HEK293 (cell line): ENCODE data around the gene PGP.

Experiments used
- EGR2 ChIP-seq: fragments of 450-650 bp; formaldehyde crosslinking; IDR thresholded peaks from 2 replicates; pipeline ENCODE4 v1.5.1; 2016; ENCODE audit warnings: low read depth, missing biosample characterization, missing genetic modification characterization
- GLI2 ChIP-seq: fragments of 450-650 bp; formaldehyde crosslinking; IDR thresholded peaks from 2 replicates; pipeline ENCODE4; 2017; ENCODE audit warnings: missing biosample characterization, missing genetic modification characterization, low read depth, borderline replicate concordance
- GLIS1 ChIP-seq: fragments of 450-650 bp; formaldehyde crosslinking; IDR thresholded peaks from 2 replicates; pipeline ENCODE4 v1.5.1; 2016; ENCODE audit warnings: missing biosample characterization, missing genetic modification characterization
- HOXC10 ChIP-seq: sonication (generic); formaldehyde crosslinking; IDR thresholded peaks from 2 replicates; pipeline ENCODE4 v1.8.1; 2023; ENCODE audit warnings: mild to moderate bottlenecking, missing genetic modification reagents
- KLF17 ChIP-seq: fragments of 450-650 bp; formaldehyde crosslinking; IDR thresholded peaks from 2 replicates; pipeline ENCODE4 v1.5.1; 2016; ENCODE audit warnings: missing biosample characterization, missing genetic modification characterization
- MEIS1 ChIP-seq: sonication (generic); formaldehyde crosslinking; IDR thresholded peaks from 2 replicates; pipeline ENCODE4 v1.8.1; 2022; ENCODE audit warnings: missing genetic modification reagents, mild to moderate bottlenecking, borderline replicate concordance
- MYNN ChIP-seq: fragments of 450-650 bp; formaldehyde crosslinking; IDR thresholded peaks from 2 replicates; pipeline ENCODE4 v1.5.1; 2016; ENCODE audit warnings: missing biosample characterization, missing genetic modification characterization, borderline replicate concordance
- OVOL3 ChIP-seq: fragments of 450-650 bp; formaldehyde crosslinking; IDR thresholded peaks from 2 replicates; pipeline ENCODE4 v1.5.1; 2016; ENCODE audit warnings: missing biosample characterization, missing genetic modification characterization
- RBAK ChIP-seq: fragments of 450-650 bp; formaldehyde crosslinking; IDR thresholded peaks from 2 replicates; pipeline ENCODE4 v1.5.1; 2016; ENCODE audit warnings: missing biosample characterization, missing genetic modification characterization
- SALL2 ChIP-seq: fragments of 450-650 bp; formaldehyde crosslinking; IDR thresholded peaks from 2 replicates; pipeline ENCODE4 v1.5.0; 2017; ENCODE audit warnings: missing biosample characterization, mild to moderate bottlenecking, missing genetic modification characterization, borderline replicate concordance
- SCRT1 ChIP-seq: fragments of 450-650 bp; formaldehyde crosslinking; IDR thresholded peaks from 2 replicates; pipeline ENCODE4 v1.5.1; 2016; ENCODE audit warnings: missing biosample characterization, missing genetic modification characterization, borderline replicate concordance
- SETDB1 ChIP-seq: IDR thresholded peaks from one replicate; pipeline ENCODE4 v1.6.1; 2017; ENCODE audit warnings: mild to moderate bottlenecking, low read length, moderate library complexity, mixed read lengths; ENCODE audit not compliant: insufficient read length
- SP3 ChIP-seq: fragments of 450-650 bp; formaldehyde crosslinking; IDR thresholded peaks from 2 replicates; pipeline ENCODE4 v1.5.1; 2016; ENCODE audit warnings: missing biosample characterization, missing genetic modification characterization
- SP7 ChIP-seq: fragments of 450-650 bp; formaldehyde crosslinking; IDR thresholded peaks from 2 replicates; pipeline ENCODE4 v1.5.1; 2016; ENCODE audit warnings: missing biosample characterization, missing genetic modification characterization
- YY2 ChIP-seq: fragments of 450-650 bp; formaldehyde crosslinking; IDR thresholded peaks from 2 replicates; pipeline ENCODE4 v1.5.1; 2016; ENCODE audit warnings: missing biosample characterization, missing genetic modification characterization
- ZBTB21 ChIP-seq: fragments of 450-650 bp; formaldehyde crosslinking; IDR thresholded peaks from 2 replicates; pipeline ENCODE4 v1.5.1; 2017; ENCODE audit warnings: missing biosample characterization, missing genetic modification characterization
- ZBTB26 ChIP-seq: fragments of 450-650 bp; formaldehyde crosslinking; optimal IDR thresholded peaks from 2 replicates; pipeline ENCODE3; 2016; ENCODE audit warnings: missing biosample characterization, mild to moderate bottlenecking, missing genetic modification characterization
- ZNF184 ChIP-seq: fragments of 450-650 bp; IDR thresholded peaks from 2 replicates; pipeline ENCODE4 v1.5.1; 2018; ENCODE audit warnings: missing biosample characterization, mild to moderate bottlenecking, missing genetic modification characterization
- ZNF2 ChIP-seq: fragments of 450-650 bp; formaldehyde crosslinking; IDR thresholded peaks from 2 replicates; pipeline ENCODE4 v1.5.1; 2016; ENCODE audit warnings: missing biosample characterization, missing genetic modification characterization
- ZNF239 ChIP-seq: fragments of 450-650 bp; formaldehyde crosslinking; IDR thresholded peaks from 2 replicates; pipeline ENCODE4 v1.5.1; 2016; ENCODE audit warnings: missing biosample characterization, missing genetic modification characterization
- ZNF24 ChIP-seq: fragments of 450-650 bp; formaldehyde crosslinking; IDR thresholded peaks from 2 replicates; pipeline ENCODE4 v1.5.1; 2016; ENCODE audit warnings: missing biosample characterization, missing genetic modification characterization
- ZNF266 ChIP-seq: fragments of 450-650 bp; formaldehyde crosslinking; IDR thresholded peaks from 2 replicates; pipeline ENCODE4 v1.5.1; 2016; ENCODE audit warnings: missing biosample characterization, missing genetic modification characterization, low read depth
- ZNF274 ChIP-seq, 2 experiments: fragments of 200-500 bp in 1 of 2; fragments of 450-650 bp in 1 of 2; sonication (Bioruptor generic) in 1 of 2; formaldehyde crosslinking in 1 of 2; IDR thresholded peaks; 2 replicates each; pipeline versions ENCODE4 v1.5.1 to v1.6.1; 2014 to 2016; ENCODE audit warnings: borderline replicate concordance in 1 of 2, inconsistent platforms in 1 of 2, low read length in 1 of 2, missing biosample characterization in 1 of 2, missing genetic modification characterization in 1 of 2
- ZNF354C ChIP-seq: fragments of 450-650 bp; formaldehyde crosslinking; IDR thresholded peaks from 2 replicates; pipeline ENCODE4 v1.5.1; 2016; ENCODE audit warnings: missing biosample characterization, missing genetic modification characterization, low read depth, borderline replicate concordance
- ZNF37A ChIP-seq: fragments of 450-650 bp; IDR thresholded peaks from 2 replicates; pipeline ENCODE4 v1.5.1; 2018; ENCODE audit warnings: missing biosample characterization, missing genetic modification characterization
- ZNF501 ChIP-seq: fragments of 450-650 bp; formaldehyde crosslinking; IDR thresholded peaks from 2 replicates; pipeline ENCODE4 v1.5.1; 2016; ENCODE audit warnings: missing biosample characterization, missing genetic modification characterization
- ZNF521 ChIP-seq: fragments of 450-650 bp; formaldehyde crosslinking; IDR thresholded peaks from 2 replicates; pipeline ENCODE4 v1.5.1; 2017; ENCODE audit warnings: missing biosample characterization, mild to moderate bottlenecking, missing genetic modification characterization
- ZNF530 ChIP-seq: fragments of 450-650 bp; formaldehyde crosslinking; IDR thresholded peaks from 2 replicates; pipeline ENCODE4 v1.5.1; 2016; ENCODE audit warnings: low read depth, missing biosample characterization, missing genetic modification characterization
- ZNF544 ChIP-seq: fragments of 450-650 bp; formaldehyde crosslinking; IDR thresholded peaks from 2 replicates; pipeline ENCODE4 v1.5.0; 2017; ENCODE audit warnings: missing biosample characterization, missing genetic modification characterization
- ZNF558 ChIP-seq: fragments of 450-650 bp; formaldehyde crosslinking; IDR thresholded peaks from 2 replicates; pipeline ENCODE4 v1.5.1; 2016; ENCODE audit warnings: missing biosample characterization, missing genetic modification characterization
- ZNF571 ChIP-seq: fragments of 450-650 bp; formaldehyde crosslinking; IDR thresholded peaks from 2 replicates; pipeline ENCODE4 v1.5.0; 2017; ENCODE audit warnings: missing biosample characterization, missing genetic modification characterization
- ZNF610 ChIP-seq: fragments of 450-650 bp; formaldehyde crosslinking; IDR thresholded peaks from 2 replicates; pipeline ENCODE4 v1.5.1; 2016; ENCODE audit warnings: missing biosample characterization, missing genetic modification characterization, borderline replicate concordance
- ZNF623 ChIP-seq: fragments of 450-650 bp; formaldehyde crosslinking; IDR thresholded peaks from 2 replicates; pipeline ENCODE4 v1.5.1; 2016; ENCODE audit warnings: missing biosample characterization, missing genetic modification characterization
- ZNF624 ChIP-seq: fragments of 450-650 bp; formaldehyde crosslinking; IDR thresholded peaks from 2 replicates; pipeline ENCODE4 v1.5.1; 2017; ENCODE audit warnings: missing biosample characterization, missing genetic modification characterization
- ZNF645 ChIP-seq: fragments of 450-650 bp; formaldehyde crosslinking; IDR thresholded peaks from 2 replicates; pipeline ENCODE4; 2016; ENCODE audit warnings: missing biosample characterization, missing genetic modification characterization
- ZNF660 ChIP-seq: fragments of 450-650 bp; IDR thresholded peaks from 2 replicates; pipeline ENCODE4 v1.5.1; 2018; ENCODE audit warnings: missing biosample characterization, mild to moderate bottlenecking, missing genetic modification characterization
- ZNF830 ChIP-seq: fragments of 450-650 bp; IDR thresholded peaks from 2 replicates; pipeline ENCODE4 v1.5.0; 2018; ENCODE audit warnings: missing biosample characterization, missing genetic modification characterization, low read depth, mild to moderate bottlenecking, moderate library complexity
- ZNF837 ChIP-seq: fragments of 450-650 bp; formaldehyde crosslinking; IDR thresholded peaks from 2 replicates; pipeline ENCODE4 v1.5.1; 2016; ENCODE audit warnings: missing biosample characterization, missing genetic modification characterization
- ZNF843 ChIP-seq: fragments of 450-650 bp; formaldehyde crosslinking; IDR thresholded peaks from 2 replicates; pipeline ENCODE4 v1.5.1; 2016; ENCODE audit warnings: missing biosample characterization, missing genetic modification characterization
- TF ChIP-seq, protein P1 (sequence below): fragments of 450-650 bp; formaldehyde crosslinking; IDR thresholded peaks from 2 replicates; pipeline ENCODE4 v1.5.1; 2016; ENCODE audit warnings: missing biosample characterization, missing genetic modification characterization

PGP gene

GRCh38 chr16:2194852-2195321 lies 19.8 kb downstream of the PGP start (continued):
- TF ChIP-seq ZNF266 (tag by site-specific recombination) (no peak), OVOL3 (tag by site-specific recombination) (no peak), ZNF558 (tag by site-specific recombination) (no peak), ZNF645 (tag by site-specific recombination) (no peak), ZNF571 (tag by site-specific recombination) (no peak), SP3 (tag by site-specific recombination) (no peak), GLI2 (tag by site-specific recombination) (no peak), ZBTB21 (no peak), ZNF544 (no peak), ZNF354C (tag by site-specific recombination) (no peak), MEIS1 (CRISPR knock-in tag) (no peak), ZNF2 (tag by site-specific recombination) (no peak), RBAK (tag by site-specific recombination) (no peak), ZNF24 (tag by site-specific recombination) (0 out of 2 replicates have a peak, but pooled peaks have one; percentile 26), ZNF521 (tag by site-specific recombination) (no peak), EGR2 (tag by site-specific recombination) (no peak; the same call in 1 of the 2 replicates), ZNF837 (tag by site-specific recombination) (no peak), SP7 (tag by site-specific recombination) (peak; percentile 36; the same call in 1 of the 2 replicates), ZNF610 (tag by site-specific recombination) (0 out of 2 replicates have a peak, but pooled peaks have one; percentile 33), ZNF830 (tag by site-specific recombination) (no peak), ZNF530 (tag by site-specific recombination) (no peak), HOXC10 (CRISPR knock-in tag) (no peak), SETDB1 (no peak), MYNN (tag by site-specific recombination) (no peak), ZNF37A (tag by site-specific recombination) (no peak), SALL2 (tag by site-specific recombination) (no peak), KLF17 (no peak; the same call in 1 of the 2 replicates), ZNF623 (tag by site-specific recombination) (peak; percentile 17; the same call in 1 of the 2 replicates), ZNF624 (tag by site-specific recombination) (no peak), GLIS1 (peak; percentile 10; the same call in 1 of the 2 replicates), ZNF184 (tag by site-specific recombination) (no peak), SCRT1 (no peak), ZNF239 (tag by site-specific recombination) (no peak), ZBTB26 (tag by site-specific recombination) (no peak), ZNF501 (tag by site-specific recombination) (no peak), ZNF843 (tag by site-specific recombination) (no peak), ZNF274 (IDR thresholded peaks at IDR 0.05; ENCODE audit: low read length) (no peak), ZNF274 (tag by site-specific recombination; IDR thresholded peaks at IDR 0.05; ENCODE audit: borderline replicate concordance) (no peak), ZNF660 (tag by site-specific recombination) (no peak), YY2 (tag by site-specific recombination) (no peak)
- TF ChIP-seq, protein P1, sequence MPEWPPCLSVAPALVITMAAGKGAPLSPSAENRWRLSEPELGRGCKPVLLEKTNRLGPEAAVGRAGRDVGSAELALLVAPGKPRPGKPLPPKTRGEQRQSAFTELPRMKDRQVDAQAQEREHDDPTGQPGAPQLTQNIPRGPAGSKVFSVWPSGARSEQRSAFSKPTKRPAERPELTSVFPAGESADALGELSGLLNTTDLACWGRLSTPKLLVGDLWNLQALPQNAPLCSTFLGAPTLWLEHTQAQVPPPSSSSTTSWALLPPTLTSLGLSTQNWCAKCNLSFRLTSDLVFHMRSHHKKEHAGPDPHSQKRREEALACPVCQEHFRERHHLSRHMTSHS: no peak
